ENCODE results near the gene ARHGEF11. TPM values are rescaled to one million over a fixed set of nuclear protein-coding genes. Genes with fewer than 3 reads are reported as not detected.

The ARHGEF11 gene
- total and polyA plus RNA-seq, 8 donors, result 6.6 to 125 (median 32.7) TPM

DNA sequence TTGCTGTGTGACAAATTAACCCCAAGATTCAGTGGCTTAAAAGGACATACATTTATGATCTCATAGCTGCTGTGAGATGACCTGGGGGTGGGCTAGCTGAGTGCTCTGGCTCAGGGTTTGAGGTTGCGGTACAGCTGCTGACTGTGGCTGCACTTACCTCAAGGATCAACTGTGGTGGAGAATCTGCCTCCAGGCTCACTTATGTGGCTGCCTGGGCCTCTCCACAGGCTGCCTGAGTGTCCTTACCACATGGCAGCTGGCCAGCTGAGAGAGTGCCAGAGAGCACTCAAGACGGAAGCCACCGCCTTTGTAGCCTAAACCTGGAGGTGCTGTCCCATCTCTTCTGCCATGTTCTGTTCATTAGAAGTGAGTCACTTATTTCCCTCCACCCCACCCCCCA lies 119.4 kb downstream of the ARHGEF11 start:
- no peaks in the 10 kb centered on the region for H3K36me3 ChIP-seq
- WGBS, 5 donors, result 23 to 46% (median 32%) methylated on average over 2 to 3 of the region's 3 CpGs
- peaks cover 19 to 33% (median 25%) of the 10 kb centered on the region in 4 donors for H3K4me1 ChIP-seq
- intact Hi-C loops (cut with DNase I; ENCODE audit: low total_unique reads), result loop anchor here (10.0 kb wide), 1 partner anchor 149 kb away; no protein-coding TSS in a partner anchor
- no peak overlapping the region for H3K4me3 ChIP-seq
- DNase-seq, result peak; percentile 59 to 74
- no peak overlapping the region for H3K27ac ChIP-seq
- TF ChIP-seq POLR2AphosphoS5 (IDR thresholded peaks at IDR 0.05) (no peak), EP300 (IDR thresholded peaks at IDR 0.05) (no peak), POLR2A (IDR thresholded peaks at IDR 0.05) (no peak)
- TF ChIP-seq, protein P1, sequence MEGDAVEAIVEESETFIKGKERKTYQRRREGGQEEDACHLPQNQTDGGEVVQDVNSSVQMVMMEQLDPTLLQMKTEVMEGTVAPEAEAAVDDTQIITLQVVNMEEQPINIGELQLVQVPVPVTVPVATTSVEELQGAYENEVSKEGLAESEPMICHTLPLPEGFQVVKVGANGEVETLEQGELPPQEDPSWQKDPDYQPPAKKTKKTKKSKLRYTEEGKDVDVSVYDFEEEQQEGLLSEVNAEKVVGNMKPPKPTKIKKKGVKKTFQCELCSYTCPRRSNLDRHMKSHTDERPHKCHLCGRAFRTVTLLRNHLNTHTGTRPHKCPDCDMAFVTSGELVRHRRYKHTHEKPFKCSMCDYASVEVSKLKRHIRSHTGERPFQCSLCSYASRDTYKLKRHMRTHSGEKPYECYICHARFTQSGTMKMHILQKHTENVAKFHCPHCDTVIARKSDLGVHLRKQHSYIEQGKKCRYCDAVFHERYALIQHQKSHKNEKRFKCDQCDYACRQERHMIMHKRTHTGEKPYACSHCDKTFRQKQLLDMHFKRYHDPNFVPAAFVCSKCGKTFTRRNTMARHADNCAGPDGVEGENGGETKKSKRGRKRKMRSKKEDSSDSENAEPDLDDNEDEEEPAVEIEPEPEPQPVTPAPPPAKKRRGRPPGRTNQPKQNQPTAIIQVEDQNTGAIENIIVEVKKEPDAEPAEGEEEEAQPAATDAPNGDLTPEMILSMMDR (IDR thresholded peaks at IDR 0.05), result no peak
- H3K9me3 ChIP-seq, result no peaks in the 10 kb centered on the region
- H3K27me3 ChIP-seq, result peaks cover 17 to 95% (median 81%) of the 10 kb centered on the region in 3 donors

DNA sequence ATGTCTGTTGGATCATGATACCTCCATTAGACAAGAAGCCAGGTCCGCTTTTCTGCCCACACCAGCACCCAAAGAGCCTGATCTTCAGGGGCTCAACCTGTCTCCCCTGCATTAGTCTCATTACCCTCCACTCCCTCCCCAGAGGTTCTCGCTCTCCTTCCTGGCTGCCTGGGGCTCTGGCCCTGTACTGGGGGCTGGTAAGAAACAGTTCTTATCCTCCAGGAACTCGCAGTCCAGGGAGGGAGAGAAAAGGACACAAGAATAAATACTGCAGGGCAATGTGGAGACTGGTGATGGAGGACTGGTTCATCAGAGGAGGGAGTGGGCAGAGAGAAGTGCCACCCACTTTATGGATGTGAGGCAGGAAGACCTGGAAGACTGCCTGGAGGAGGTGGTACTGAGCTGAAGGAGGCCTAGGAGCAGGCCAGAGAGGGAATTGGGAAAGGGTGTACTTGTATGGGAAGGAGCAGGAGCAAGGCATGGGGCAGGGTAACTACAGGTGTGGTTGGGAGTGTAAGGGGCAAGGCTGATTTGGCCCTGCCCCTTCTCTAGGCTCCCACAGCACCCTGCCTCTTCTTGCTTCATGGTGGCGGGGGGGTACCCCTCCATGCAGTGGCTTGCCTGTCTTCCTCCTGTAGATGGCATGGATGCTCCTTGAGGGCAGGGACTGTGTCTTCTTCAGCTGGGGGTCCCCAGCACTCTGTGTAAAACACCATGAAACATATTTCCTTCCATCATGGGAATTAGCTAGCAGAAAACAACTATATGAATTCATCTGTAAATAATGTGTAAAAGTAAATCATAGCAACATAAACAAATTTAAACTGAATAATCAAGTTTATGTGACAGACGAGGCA lies 120.2 kb downstream of the ARHGEF11 start:
- no peaks in the 10 kb centered on the region for H3K9me3 ChIP-seq
- no peak overlapping the region for H3K4me3 ChIP-seq
- H3K27me3 ChIP-seq, result peaks cover 23 to 97% (median 88%) of the 10 kb centered on the region in 3 donors
- H3K27ac ChIP-seq, result no peak overlapping the region
- H3K4me1 ChIP-seq, result peaks cover 25 to 35% (median 29%) of the 10 kb centered on the region in 4 donors
- TF ChIP-seq, protein P1 (IDR thresholded peaks at IDR 0.05), result no peak
- TF ChIP-seq POLR2A (IDR thresholded peaks at IDR 0.05), result no peak
- TF ChIP-seq EP300 (IDR thresholded peaks at IDR 0.05), result no peak
- TF ChIP-seq POLR2AphosphoS5 (IDR thresholded peaks at IDR 0.05), result no peak
- DNase-seq, result no peak
- 80 to 89% (median 86%) methylated on average over 4 to 5 of the region's 5 CpGs for WGBS, 5 donors
- no peaks in the 10 kb centered on the region for H3K36me3 ChIP-seq
- intact Hi-C loops (cut with DNase I; ENCODE audit: low total_unique reads), result loop anchor here (10.0 kb wide), 1 partner anchor 149 kb away; no protein-coding TSS in a partner anchor

- Histone ChIP-seq H3K27ac (no peak overlapping the region), H3K36me3 (no peaks in the 10 kb centered on the region), H3K27me3 (peaks cover 23 to 98% (median 90%) of the 10 kb centered on the region in 3 donors), H3K4me1 (peaks cover 30 to 41% (median 35%) of the 10 kb centered on the region in 4 donors), H3K4me3 (no peak overlapping the region), H3K9me3 (no peaks in the 10 kb centered on the region)
- WGBS, 5 donors, result 32 to 40% (median 35%) methylated on average over 18 to 22 of the region's 22 CpGs
- DNase-seq, result no peak
- TF ChIP-seq POLR2AphosphoS5 (IDR thresholded peaks at IDR 0.05), result no peak
- no peak for TF ChIP-seq POLR2A (IDR thresholded peaks at IDR 0.05)
- TF ChIP-seq EP300 (IDR thresholded peaks at IDR 0.05), result no peak
- TF ChIP-seq, protein P1 (IDR thresholded peaks at IDR 0.05), result no peak
- intact Hi-C loops (cut with DNase I; ENCODE audit: low total_unique reads), result loop anchor here (10.0 kb wide), 1 partner anchor 150 kb away; no protein-coding TSS in a partner anchor
Observed at GRCh38 chr1:156924478-156925153, 120.9 kb downstream of the ARHGEF11 start.
